ENCODE results near the gene DIP2A. TPM values are rescaled to one million over a fixed set of nuclear protein-coding genes. Genes with fewer than 3 reads are reported as not detected.

DIP2A gene
- total RNA-seq, 1 donor from 2014 or later: 20.9 TPM

- H3K4me3 ChIP-seq (ENCODE audit: low read depth, low read length): no peak overlapping the region
- DNase-seq (ENCODE audit: low read depth): no peak
- no peak for TF ChIP-seq CTCF (conservative IDR thresholded peaks at IDR 0.05; ENCODE audit: low read depth, low read length)
Observed at GRCh38 chr21:46468108-46468774, 9.6 kb downstream of the DIP2A start.

DNA sequence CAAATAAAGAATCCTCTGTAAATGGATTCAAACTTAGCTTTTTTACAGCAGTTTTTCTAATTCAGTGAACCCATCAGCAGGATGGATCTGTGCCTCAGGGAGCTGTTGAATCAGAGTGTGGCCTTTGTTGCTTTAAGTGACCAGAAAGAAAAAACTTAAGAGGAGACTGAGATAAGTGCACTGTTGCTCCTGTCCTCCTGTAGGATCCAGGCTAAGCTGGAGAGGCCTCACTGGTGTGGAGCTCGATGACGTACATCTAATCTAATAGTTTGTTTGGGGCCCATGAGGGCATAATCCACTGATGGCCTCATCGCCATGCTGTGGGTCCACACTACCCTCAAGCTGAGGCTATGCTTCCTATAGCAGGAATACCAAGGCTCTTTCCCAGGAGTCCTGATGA, 10.6 kb downstream of the DIP2A start:
- TF ChIP-seq CTCF (conservative IDR thresholded peaks at IDR 0.05; ENCODE audit: low read depth, low read length): no peak
- H3K4me3 ChIP-seq (ENCODE audit: low read depth, low read length): no peak overlapping the region
- DNase-seq (ENCODE audit: low read depth): no peak

DNA sequence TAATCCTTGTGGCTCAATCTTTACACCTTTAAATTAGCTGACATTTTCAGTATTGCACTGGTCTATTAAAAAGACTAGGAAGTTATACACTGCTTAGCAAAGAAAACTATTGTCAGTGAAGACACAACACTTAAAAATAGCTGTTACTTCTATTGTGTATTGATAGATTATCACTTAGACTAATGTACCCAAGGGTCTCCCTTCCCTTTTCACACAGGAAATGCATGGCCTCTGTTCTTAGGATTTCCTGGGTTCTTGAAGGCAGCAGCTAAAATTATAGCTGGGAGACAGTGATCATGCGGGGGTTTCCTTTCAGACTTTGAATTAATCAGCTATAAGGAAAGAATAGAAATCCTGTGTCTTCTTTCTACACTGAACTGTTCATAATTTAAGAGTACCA, 12.8 kb downstream of the DIP2A start:
- no peak for DNase-seq (ENCODE audit: low read depth)
- TF ChIP-seq CTCF (conservative IDR thresholded peaks at IDR 0.05; ENCODE audit: low read depth, low read length): no peak
- no peak overlapping the region for H3K4me3 ChIP-seq (ENCODE audit: low read depth, low read length)

- no peak for DNase-seq (ENCODE audit: low read depth)
- no peak for TF ChIP-seq CTCF (conservative IDR thresholded peaks at IDR 0.05; ENCODE audit: low read depth, low read length)
- no peak overlapping the region for H3K4me3 ChIP-seq (ENCODE audit: low read depth, low read length)
Observed at GRCh38 chr21:46472246-46472645, 13.6 kb downstream of the DIP2A start.

DNA sequence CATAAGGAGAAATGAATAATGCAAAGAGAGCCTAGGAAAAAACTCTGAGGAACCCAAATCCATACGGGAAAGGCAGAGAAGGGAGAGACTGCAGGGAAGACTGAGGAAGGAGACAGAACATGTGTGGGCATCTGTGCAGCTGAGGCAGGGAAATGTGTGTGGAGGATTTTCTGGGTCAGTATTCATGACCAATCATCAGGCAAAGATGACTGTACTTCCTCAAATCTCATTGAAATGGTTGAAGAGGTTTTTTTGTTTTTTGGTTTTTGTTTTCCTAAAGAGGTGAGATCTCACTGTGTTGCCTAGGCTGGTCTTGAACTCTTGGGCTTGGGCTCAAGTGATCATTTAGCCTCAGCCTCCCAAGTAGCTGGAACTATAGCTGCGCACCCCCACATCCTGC, 15.7 kb downstream of the DIP2A start:
- DNase-seq (ENCODE audit: low read depth): no peak
- no peak overlapping the region for H3K4me3 ChIP-seq (ENCODE audit: low read depth, low read length)
- no peak for TF ChIP-seq CTCF (conservative IDR thresholded peaks at IDR 0.05; ENCODE audit: low read depth, low read length)

- no peak for DNase-seq (ENCODE audit: low read depth)
- H3K4me3 ChIP-seq (ENCODE audit: low read depth, low read length): no peak overlapping the region
- no peak for TF ChIP-seq CTCF (conservative IDR thresholded peaks at IDR 0.05; ENCODE audit: low read depth, low read length)
Observed at GRCh38 chr21:46475296-46475695, 16.6 kb downstream of the DIP2A start.

DNA sequence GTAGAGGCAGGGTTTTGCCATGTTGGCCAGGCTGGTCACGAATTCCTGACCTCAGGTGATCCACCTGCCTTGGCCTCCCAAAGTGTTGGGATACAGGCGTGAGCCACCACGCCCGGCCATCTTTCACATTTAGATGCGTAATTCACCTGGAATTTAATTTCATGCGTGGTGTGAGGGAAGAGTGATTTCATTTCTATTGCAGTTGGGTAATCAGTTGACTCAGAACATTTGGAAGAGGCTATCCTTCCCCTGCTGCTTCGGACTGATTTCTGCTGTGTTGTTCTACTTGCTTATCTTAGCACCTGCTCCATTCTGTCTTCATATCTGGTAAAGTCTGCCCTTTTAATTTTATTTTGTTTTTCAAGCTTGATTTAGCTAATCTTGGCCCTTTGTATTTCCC, 19.1 kb downstream of the DIP2A start:
- no peak for TF ChIP-seq CTCF (conservative IDR thresholded peaks at IDR 0.05; ENCODE audit: low read depth, low read length)
- DNase-seq (ENCODE audit: low read depth): no peak
- no peak overlapping the region for H3K4me3 ChIP-seq (ENCODE audit: low read depth, low read length)
